Esophagus (tissue), 2 donors: ENCODE data around the gene PRORP. TPM values are rescaled to one million over a fixed set of nuclear protein-coding genes. Genes with fewer than 3 reads are reported as not detected.

Source experiments
- polyA plus RNA-seq, 2 donors: library from polyadenylated mRNA; stranded (reverse); fragments of 200-250 nt; gene quantifications; one replicate each; pipeline ENCODE4 v1.2.3, GENCODE V29; 2013
- donor health status: healthy with polysubstance abuse.
- donor health status: Bipolar disorder and iron deficiency.

The PRORP gene
- polyA plus RNA-seq, 2 donors: 8.9 to 18.2 TPM

Other genes starting within 250 kb of the PRORP start
- 10 to 100 TPM; 18.5 to 18.9 TPM for gene BAZ1A, start 247.2 kb upstream of the PRORP start, polyA plus RNA-seq
- 10 to 100 TPM; 17.1 to 29.7 TPM for gene SRP54, start 139.6 kb upstream of the PRORP start, polyA plus RNA-seq
- gene FAM177A1, start 76.3 kb upstream of the PRORP start, polyA plus RNA-seq: 10 to 100 TPM; 42.6 to 43.0 TPM
- gene PPP2R3C, start 562 bp upstream of the PRORP start, polyA plus RNA-seq: 10 to 100 TPM; 10.3 to 13.1 TPM
- 100 to 1,000 TPM in 1 of 2 donors, 10 to 100 TPM in 1; 92.3 to 156 TPM for gene PSMA6, start 169.8 kb downstream of the PRORP start, polyA plus RNA-seq